Activated CD4-positive, alpha-beta T cell treated with anti-CD3 and anti-CD28 coated beads for 24 hours (primary cell): ENCODE data around the gene CUL5.
"Not testable (repeated sequence)": the region's sequence is repeated elsewhere in the genome, so short reads cannot be mapped to it uniquely, and the experiment has no call there.

Source experiments
- DNase-seq, 2 donors: peaks; one replicate each; pipeline ENCODE4 v3.0.0-alpha.2; 2020; ENCODE audit warnings: low read depth in 2 of 2

CUL5 gene

DNA sequence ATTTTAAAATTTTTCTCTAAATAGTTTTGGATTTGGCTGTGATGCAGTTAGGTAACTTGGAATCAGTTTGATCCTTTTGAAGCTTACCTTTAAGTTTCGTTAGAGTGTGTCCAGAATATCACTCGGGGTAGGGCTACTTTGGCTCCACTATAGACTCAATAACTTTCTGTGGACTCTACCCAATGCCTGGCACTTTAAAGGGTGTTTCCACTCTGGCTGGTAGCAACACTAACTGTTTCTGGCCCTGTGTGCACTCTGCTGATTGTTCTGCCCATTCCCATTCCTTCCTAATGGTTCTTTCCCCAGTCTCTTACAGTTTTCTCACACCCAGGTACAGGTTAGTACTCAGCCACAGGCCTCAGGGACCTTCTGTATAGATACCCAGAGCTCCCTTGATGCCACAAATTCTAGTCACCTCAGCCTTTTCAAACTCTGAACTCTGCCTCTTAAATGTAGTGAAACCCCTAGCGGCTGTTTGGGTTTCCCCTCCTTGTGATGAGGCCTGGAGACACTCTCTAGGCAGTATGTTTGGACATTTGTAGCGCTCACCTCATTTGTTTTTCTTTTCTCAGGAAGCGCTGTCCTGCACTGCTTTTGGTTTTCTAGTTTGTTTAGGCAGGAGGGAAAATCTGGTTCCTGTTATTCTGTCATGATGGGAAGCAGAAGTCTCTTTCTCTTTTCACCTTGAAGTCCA is 16.8 kb downstream of the CUL5 start:
- no peak for DNase-seq

- DNase-seq: no peak
Measured at GRCh38 chr11:108027057-108027456, 18.4 kb downstream of the CUL5 start.

DNA sequence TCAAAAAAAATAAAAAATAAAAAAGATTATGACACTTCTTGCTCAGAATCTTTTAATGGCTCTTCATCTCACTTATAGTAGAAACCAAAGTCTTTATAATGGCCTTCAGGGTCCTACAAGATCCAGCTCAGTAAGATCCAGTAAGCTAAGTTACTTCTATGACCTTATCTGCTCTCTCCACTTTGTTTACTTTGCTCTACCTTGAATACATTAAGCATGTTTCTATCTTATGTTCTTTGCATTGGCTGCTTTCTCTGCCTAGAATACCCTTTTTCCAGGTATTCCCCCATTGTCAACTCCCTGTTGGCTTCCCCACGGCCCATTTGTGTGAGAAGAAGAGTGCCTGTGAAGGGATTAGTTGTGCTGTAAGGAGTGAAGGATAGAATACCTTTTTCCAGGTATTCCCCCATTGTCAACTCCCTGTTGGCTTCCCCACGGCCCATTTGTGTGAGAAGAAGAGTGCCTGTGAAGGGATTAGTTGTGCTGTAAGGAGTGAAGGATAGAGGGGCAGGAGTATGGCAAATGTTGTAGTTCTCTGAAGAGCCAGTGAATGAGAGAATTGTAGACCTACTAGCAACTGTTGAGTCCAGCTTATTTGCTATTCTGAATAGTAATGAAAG is 20.2 kb downstream of the CUL5 start:
- DNase-seq: not testable (repeated sequence)

DNA sequence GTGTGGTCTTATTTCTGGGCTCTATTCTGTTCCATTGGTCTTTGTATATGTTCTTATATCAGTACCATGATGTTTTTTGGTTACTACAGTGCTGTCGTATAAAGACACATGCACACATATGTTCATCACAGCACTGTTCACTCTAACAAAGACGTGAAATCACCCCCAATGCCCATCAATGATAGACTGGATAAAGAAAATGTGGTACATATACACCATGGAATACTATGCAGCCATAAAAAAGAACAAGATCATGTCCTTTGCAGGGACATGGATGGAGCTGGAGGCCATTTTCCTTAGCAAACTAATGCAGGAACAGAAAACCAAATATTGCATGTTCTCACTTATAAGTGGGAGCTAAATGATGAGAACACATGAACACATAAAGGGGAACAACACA is 22.9 kb downstream of the CUL5 start:
- DNase-seq: not testable (repeated sequence)

DNA sequence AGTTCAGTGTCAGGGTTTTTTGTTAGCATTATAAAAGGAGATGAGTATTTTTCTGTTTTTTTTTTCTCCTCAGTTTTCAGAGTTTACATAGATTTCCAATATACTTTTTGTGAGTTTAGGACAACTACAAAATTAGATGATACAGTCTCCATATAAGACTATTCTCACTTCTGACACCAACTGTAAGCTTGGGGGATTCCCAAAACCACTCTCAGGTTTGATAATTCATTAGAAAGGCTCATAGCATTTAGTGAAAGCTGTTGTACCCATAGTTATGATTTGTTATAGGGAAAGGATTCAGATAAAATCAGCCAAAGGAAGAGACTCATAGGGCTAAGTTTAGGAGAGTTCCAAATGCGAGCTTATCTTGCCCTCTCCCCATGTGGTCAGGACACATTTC is 24.1 kb downstream of the CUL5 start:
- DNase-seq: no peak

GRCh38 chr11:108034034-108034433 is 25.3 kb downstream of the CUL5 start:
- DNase-seq: no peak

DNA sequence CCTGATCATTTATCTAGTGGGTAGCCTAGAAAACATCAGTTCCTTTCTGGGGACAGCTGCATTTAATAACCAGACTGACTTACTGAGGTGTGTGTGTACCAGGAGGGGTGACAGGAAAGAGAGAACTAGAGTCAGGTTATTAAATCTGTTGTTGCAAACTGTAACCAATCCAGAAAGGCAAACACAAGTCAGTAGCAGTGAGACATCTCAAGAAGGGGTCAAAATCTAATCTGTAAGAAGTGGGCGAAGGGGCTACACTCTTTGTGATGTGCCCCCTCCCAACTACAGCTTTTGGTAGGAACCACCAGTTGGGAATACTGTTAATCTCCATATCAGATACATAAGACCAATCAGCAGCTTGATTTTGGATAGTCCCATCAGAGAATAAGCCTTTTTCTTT is 26.3 kb downstream of the CUL5 start:
- DNase-seq: no peak

DNA sequence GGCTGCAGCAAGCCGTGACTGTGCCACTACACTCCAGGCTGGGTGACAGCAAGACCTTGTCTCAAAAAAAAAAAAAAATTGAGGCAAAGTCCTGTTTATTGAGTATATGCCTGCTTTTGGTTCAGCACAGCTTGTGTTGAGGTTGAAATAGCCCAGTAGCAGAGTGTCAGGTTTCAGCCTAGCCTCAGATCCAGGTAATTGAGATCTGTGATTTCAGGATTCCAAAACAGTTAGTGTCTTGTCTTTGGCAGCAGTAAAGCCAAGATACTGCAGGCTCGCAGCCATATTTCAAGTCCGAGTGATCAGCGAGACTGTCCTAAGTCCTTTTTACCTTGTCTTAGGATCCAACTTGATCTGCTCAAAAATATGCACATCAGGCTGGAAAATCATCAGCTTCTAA is 27.0 kb downstream of the CUL5 start:
- DNase-seq: no peak

- no peak for DNase-seq
Measured at GRCh38 chr11:108037211-108037610, 28.5 kb downstream of the CUL5 start.

DNA sequence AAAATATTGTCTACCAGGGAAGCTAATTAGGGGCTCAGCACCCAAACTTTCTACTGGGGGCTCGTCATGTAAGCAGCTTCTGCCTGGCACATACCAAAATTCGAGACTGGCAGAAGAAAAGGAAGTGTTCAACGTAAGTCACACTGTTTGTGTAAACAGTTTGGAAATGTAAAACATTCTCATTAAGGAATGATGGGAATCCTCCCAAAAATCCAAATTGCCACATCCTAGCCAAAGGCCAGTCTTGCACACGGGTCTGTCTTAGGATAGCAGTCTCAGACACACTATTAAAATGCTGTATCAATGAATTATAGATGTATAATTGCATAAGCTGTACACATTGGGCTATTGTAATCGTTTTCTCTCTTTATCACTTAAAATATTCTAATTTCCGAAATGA is 28.9 kb downstream of the CUL5 start:
- DNase-seq: no peak

GRCh38 chr11:108048269-108048668 is 39.6 kb downstream of the CUL5 start:
- no peak for DNase-seq

GRCh38 chr11:108062336-108062735 is 53.6 kb downstream of the CUL5 start:
- no peak for DNase-seq

- DNase-seq: no peak
Measured at GRCh38 chr11:108063410-108063809, 54.7 kb downstream of the CUL5 start.

DNA sequence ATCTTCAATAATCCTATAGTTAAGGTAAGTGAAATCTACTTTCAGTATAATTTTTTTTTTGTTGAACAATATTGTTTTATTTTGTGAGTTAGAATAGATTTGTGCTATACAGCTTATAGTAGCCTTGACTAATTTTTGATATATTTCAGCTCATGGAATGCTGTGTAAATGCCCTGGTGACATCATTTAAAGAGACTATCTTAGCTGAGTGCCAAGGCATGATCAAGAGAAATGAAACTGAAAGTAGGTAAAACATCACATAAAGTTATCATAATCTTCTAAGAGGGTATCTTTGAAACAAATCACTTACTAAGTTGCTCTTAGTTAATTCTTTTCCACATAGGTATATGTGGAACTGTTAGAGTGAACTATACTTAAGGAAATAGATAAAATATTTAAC is 61.2 kb downstream of the CUL5 start:
- no peak for DNase-seq

- DNase-seq: no peak
Measured at GRCh38 chr11:108084811-108085210, 76.1 kb downstream of the CUL5 start.

DNA sequence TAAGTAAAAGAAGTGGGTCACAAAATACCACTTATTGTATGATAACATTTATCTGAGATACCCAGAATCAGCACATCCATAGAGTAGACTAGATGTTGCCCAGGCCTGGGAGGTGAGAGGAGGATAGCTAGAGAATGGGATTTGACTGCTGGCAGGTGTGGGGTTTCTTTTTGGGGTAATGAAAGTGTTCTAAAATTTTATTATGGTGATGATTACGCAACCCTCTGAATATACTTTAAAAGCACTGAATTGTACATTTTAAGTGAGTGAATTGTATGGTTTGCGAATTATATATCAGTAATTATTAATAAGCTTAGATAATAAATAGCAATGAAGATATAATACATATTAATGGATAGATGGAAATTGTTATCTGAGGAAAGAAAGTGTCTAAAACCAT is 77.0 kb downstream of the CUL5 start:
- no peak for DNase-seq

GRCh38 chr11:108092134-108092533 is 83.4 kb downstream of the CUL5 start:
- DNase-seq: no peak

DNA sequence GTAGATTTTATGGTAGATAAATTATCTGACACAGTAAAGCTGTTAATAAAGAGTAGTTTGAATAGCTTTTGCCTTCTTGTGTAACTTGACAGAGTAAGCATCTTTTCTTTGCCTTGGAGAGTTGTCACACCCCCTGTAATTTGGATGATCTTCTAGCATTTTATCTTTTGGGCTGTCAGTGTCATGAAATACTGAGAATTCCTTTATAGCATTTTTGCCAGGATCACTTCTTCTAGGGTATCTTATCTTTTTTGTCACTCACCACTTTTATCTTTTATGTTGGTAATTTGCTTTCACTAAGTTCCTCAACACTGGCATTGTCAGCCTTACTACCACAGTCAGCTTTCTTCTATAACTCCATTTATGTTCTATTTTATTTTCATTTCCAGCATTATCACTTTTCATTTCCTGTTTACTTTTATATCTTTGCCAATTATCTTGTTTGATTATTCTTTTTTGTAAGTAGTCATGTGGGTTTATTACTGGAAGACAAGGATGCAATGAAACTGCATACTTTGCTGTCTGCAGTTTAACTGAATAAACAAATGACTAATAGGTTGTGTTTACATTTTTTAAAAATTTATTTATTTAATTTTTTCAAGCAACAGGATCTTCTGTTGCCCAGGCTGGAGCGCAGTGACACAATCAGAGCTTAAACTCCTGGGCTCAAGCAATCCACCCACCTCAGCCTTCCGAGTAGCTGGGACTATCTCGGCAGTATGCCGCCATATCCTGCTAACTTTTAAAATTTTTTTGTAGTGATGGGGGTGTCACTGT is 84.6 kb downstream of the CUL5 start:
- DNase-seq: no peak

GRCh38 chr11:108097179-108097578 is 88.5 kb downstream of the CUL5 start:
- DNase-seq: no peak

- DNase-seq: no peak
Measured at GRCh38 chr11:108101090-108101775, 92.5 kb downstream of the CUL5 start.

- no peak for DNase-seq
Measured at GRCh38 chr11:108111126-108111525, 102.4 kb downstream of the CUL5 start.

DNA sequence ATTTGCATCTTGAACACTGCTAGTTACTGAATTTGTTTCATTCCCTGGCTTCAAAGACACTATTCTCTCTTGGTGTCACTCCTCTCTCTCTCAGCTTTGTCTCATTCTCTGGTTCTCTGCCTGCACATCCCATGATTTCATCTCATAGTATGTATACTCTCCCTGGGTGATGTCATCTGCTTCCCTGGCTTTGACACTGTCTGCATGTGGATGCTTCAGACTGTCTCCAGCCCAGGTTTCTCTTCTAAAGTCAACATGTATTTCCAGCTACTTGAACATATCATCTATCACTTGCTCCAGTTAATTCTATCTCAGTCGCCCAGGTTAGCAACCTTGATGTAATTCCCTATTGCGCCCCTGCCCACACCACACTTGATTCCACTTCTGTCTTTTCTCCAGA is 103.4 kb downstream of the CUL5 start:
- no peak for DNase-seq
